GM23248 (cell line): ENCODE data around the gene GALNT12. TPM values are rescaled to one million over a fixed set of nuclear protein-coding genes. Genes with fewer than 3 reads are reported as not detected.

Experiments
- DNase-seq: peaks from one replicate; pipeline ENCODE4 v3.0.0-alpha.2; 2015
- H2AFZ ChIP-seq: fragments of 200-600 bp; sonication (generic); 2 replicates; pipeline ENCODE4 v1.6.1; 2016; ENCODE audit warnings: antibody characterized with exemption
- H3F3A ChIP-seq: fragments of 200-600 bp; sonication (generic); 2 replicates; pipeline ENCODE4 v1.6.1; 2016; ENCODE audit warnings: mild to moderate bottlenecking, antibody characterized with exemption, mixed run types; ENCODE audit not compliant: insufficient read depth
- H3K27ac ChIP-seq: fragments of 200-600 bp; sonication (generic); 2 replicates; pipeline ENCODE4 v1.5.1; 2016; ENCODE audit warnings: mild to moderate bottlenecking
- H3K27me3 ChIP-seq: fragments of 200-600 bp; sonication (generic); replicated peaks from 2 replicates; pipeline ENCODE4 v1.6.1; 2016; ENCODE audit warnings: mild to moderate bottlenecking; ENCODE audit not compliant: insufficient read depth
- H3K36me3 ChIP-seq: fragments of 200-600 bp; sonication (generic); 2 replicates; pipeline ENCODE4 v1.6.1; 2016; ENCODE audit warnings: low read depth, mild to moderate bottlenecking
- H3K4me1 ChIP-seq: fragments of 200-600 bp; sonication (generic); 2 replicates; pipeline ENCODE4 v1.6.1; 2016; ENCODE audit warnings: mild to moderate bottlenecking; ENCODE audit not compliant: insufficient read depth
- H3K4me2 ChIP-seq: fragments of 200-600 bp; sonication (generic); one replicate; pipeline ENCODE4 v1.6.1; 2016; ENCODE audit warnings: mild to moderate bottlenecking; ENCODE audit not compliant: unreplicated experiment
- H3K4me3 ChIP-seq: fragments of 200-600 bp; sonication (generic); 2 replicates; pipeline ENCODE4 v1.5.1; 2016; ENCODE audit warnings: mild to moderate bottlenecking
- H3K79me2 ChIP-seq: fragments of 200-600 bp; sonication (generic); 2 replicates; pipeline ENCODE4 v1.6.1; 2016; ENCODE audit warnings: mild to moderate bottlenecking; ENCODE audit not compliant: insufficient read depth
- H3K9ac ChIP-seq: fragments of 200-600 bp; sonication (generic); 2 replicates; pipeline ENCODE4 v1.6.1; 2016; ENCODE audit warnings: mild to moderate bottlenecking
- H3K9me2 ChIP-seq: fragments of 200-600 bp; sonication (generic); 2 replicates; pipeline ENCODE4 v1.6.1; 2016; ENCODE audit warnings: mixed run types, mild to moderate bottlenecking, moderate library complexity; ENCODE audit not compliant: insufficient read depth
- H3K9me3 ChIP-seq: fragments of 200-600 bp; sonication (generic); one replicate; pipeline ENCODE4 v1.6.1; 2017; ENCODE audit warnings: low read depth
- H4K20me1 ChIP-seq: fragments of 200-600 bp; sonication (generic); 2 replicates; pipeline ENCODE4 v1.6.0; 2016; ENCODE audit not compliant: insufficient read depth
- EZH2 ChIP-seq: fragments of 200-600 bp; sonication (generic); IDR thresholded peaks from 2 replicates; pipeline ENCODE4 v1.6.1; 2018; ENCODE audit warnings: antibody characterized with exemption, mild to moderate bottlenecking; ENCODE audit not compliant: insufficient read depth, poor library complexity, severe bottlenecking
- EZH2phosphoT487 ChIP-seq: fragments of 200-600 bp; sonication (generic); IDR thresholded peaks from 2 replicates; pipeline ENCODE4 v1.6.1; 2018; ENCODE audit warnings: antibody characterized with exemption, moderate library complexity, mild to moderate bottlenecking, low read depth; ENCODE audit not compliant: insufficient read depth
- WGBS, 2 experiments: methylation state at CpG; one replicate each; pipeline ENCODE4 v1.1.6; 2015 to 2017; ENCODE audit warnings: low lambda C conversion rate in 2 of 2, low coverage in 1 of 2; ENCODE audit errors: missing lambda C conversion rate in 2 of 2; 5-methylcytosine and 5-hydroxymethylcytosine counted together
- in situ Hi-C: fragments of 300-500 bp; cut with MboI; formaldehyde crosslinking; loops from 2 replicates; pipeline ENCODE4 v1.15.0; 2020
- polyA plus RNA-seq: library from polyadenylated mRNA; unstranded; fragments of >200 nt; fragmentation: Nextera tagmentation; extraction: Ambion mirVana; gene quantifications from 2 replicates; pipeline ENCODE4 v1.2.1, GENCODE V29; 2016
- total RNA-seq: library from RNA; depleted of rRNA; stranded (reverse); fragments of >200 nt; shearing (Covaris generic); gene quantifications from 2 replicates; pipeline ENCODE4 v1.2.3, GENCODE V29; 2014

The GALNT12 gene
- total and polyA plus RNA-seq, 2 experiments from 2014 or later = 0.74 to 10.1 TPM

DNA sequence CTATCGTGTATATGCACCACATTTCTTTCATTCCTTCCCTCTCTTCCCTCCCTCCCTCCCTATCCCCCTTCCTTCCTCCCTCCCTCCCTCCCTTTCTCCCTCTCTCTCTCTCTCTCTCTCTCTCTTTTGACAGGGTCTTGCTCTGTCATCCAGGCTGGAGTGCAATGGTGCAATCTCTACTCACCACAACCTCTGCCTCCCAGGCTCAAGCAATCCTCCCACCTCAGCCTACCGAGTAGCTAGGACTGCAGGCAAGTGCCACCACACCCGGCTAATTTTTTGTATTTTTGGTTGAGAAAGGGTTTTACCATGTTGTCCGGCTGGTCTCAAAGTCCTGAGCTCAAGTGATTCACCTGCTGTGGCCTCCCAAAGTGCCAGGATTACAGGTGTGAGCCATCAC is 10.0 kb upstream of the GALNT12 start:
- Histone ChIP-seq H3K4me2 (no peak overlapping the region), H3K79me2 (peaks cover 27% of the 10 kb centered on the region), H3F3A (0 out of 2 replicates have a peak, but pooled peaks cover 9% of the 10 kb centered on the region), H3K4me3 (no peak overlapping the region), H3K27ac (no peak overlapping the region), H3K27me3 (no peaks in the 10 kb centered on the region), H3K9me2 (no peaks in the 10 kb centered on the region), H3K36me3 (no peaks in the 10 kb centered on the region), H3K9me3 (peaks cover 3% of the 10 kb centered on the region), H3K9ac (no peak overlapping the region), H3K4me1 (peaks cover 15% of the 10 kb centered on the region), H4K20me1 (no peaks in the 10 kb centered on the region), H2AFZ (no peak overlapping the region)
- TF ChIP-seq EZH2phosphoT487 (no peak), EZH2 (no peak)
- in situ Hi-C loops = no loop called here
- 75 to 98% methylated on average over 3 to 4 of the region's 4 CpGs for WGBS, 2 experiments
- no peak for DNase-seq

DNA sequence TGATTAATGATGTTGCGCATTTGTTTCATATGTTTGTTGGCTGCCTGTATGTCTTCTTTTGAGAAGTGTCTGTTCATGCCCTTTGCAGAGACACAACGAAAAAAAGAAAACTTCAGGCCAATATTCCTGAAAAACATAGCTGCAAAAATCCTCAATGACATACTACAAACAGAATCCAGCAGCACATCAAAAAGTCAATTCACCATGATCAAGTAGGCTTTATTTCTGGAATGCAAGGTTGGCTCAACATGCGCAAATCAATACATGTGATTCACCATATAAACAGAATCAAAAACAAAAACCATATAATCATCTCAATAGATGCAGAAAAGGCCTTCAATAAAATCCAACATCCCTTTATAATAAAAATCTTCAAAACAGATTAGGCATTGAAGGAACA is 9.2 kb upstream of the GALNT12 start:
- H3K27ac ChIP-seq = no peak overlapping the region
- H3K27me3 ChIP-seq = no peaks in the 10 kb centered on the region
- peaks cover 19% of the 10 kb centered on the region for H3K79me2 ChIP-seq
- peaks cover 3% of the 10 kb centered on the region for H3K9me3 ChIP-seq
- H3K4me1 ChIP-seq = peaks cover 15% of the 10 kb centered on the region
- H4K20me1 ChIP-seq = no peaks in the 10 kb centered on the region
- no peak overlapping the region for H2AFZ ChIP-seq
- WGBS, 2 experiments = 90 to 96% methylated on average over 3 of the region's 3 CpGs
- TF ChIP-seq EZH2 (no peak), EZH2phosphoT487 (no peak)
- H3K4me3 ChIP-seq = no peak overlapping the region
- H3K4me2 ChIP-seq = no peak overlapping the region
- H3K36me3 ChIP-seq = no peaks in the 10 kb centered on the region
- no peaks in the 10 kb centered on the region for H3K9me2 ChIP-seq
- no peak overlapping the region for H3K9ac ChIP-seq
- H3F3A ChIP-seq = 0 out of 2 replicates have a peak, but pooled peaks cover 9% of the 10 kb centered on the region
- no peak for DNase-seq
- in situ Hi-C loops = no loop called here

DNA sequence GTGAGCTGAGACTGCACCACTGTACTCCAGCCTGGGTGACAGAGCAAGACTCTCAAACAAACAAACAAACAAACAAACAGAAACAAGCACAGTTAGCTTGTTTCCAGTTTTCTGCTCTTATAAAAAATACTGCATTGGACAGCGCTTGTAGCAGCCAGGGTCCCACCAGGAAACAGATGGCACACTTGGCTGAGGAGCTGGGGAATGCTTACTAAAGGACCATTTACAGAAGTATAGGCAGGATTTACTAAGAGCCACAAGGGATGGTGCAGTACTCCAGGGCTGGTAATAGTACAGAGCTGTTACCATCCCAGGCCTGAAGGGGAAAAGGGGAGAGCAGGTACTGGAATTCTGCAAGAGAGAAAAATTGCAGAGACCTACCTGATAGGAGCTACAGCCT is 5.9 kb upstream of the GALNT12 start:
- DNase-seq = no peak
- Histone ChIP-seq H3F3A (peaks cover 9% of the 10 kb centered on the region), H2AFZ (no peak overlapping the region), H3K79me2 (no peaks in the 10 kb centered on the region), H4K20me1 (no peaks in the 10 kb centered on the region), H3K9me3 (peaks cover 3% of the 10 kb centered on the region), H3K9me2 (no peaks in the 10 kb centered on the region), H3K9ac (no peak overlapping the region), H3K36me3 (no peaks in the 10 kb centered on the region), H3K4me2 (no peak overlapping the region), H3K4me1 (peaks cover 8% of the 10 kb centered on the region), H3K27me3 (no peaks in the 10 kb centered on the region), H3K4me3 (no peak overlapping the region), H3K27ac (no peak overlapping the region)
- no peak for TF ChIP-seq EZH2
- no peak for TF ChIP-seq EZH2phosphoT487
- WGBS, 2 experiments = 100% methylated on average over 1 of the region's 1 CpG
- in situ Hi-C loops = no loop called here

GRCh38 chr9:98801969-98802371 is 5.5 kb upstream of the GALNT12 start:
- Histone ChIP-seq H3K27ac (no peak overlapping the region), H3F3A (peaks cover 13% of the 10 kb centered on the region), H3K4me1 (peaks cover 12% of the 10 kb centered on the region), H3K4me2 (no peak overlapping the region), H3K79me2 (no peaks in the 10 kb centered on the region), H3K9me2 (no peaks in the 10 kb centered on the region), H3K4me3 (no peak overlapping the region), H4K20me1 (no peaks in the 10 kb centered on the region), H3K9me3 (peaks cover 3% of the 10 kb centered on the region), H2AFZ (no peak overlapping the region), H3K36me3 (no peaks in the 10 kb centered on the region), H3K27me3 (no peaks in the 10 kb centered on the region), H3K9ac (no peak overlapping the region)
- in situ Hi-C loops = no loop called here
- WGBS, 2 experiments = 80 to 95% methylated on average over 1 of the region's 1 CpG
- DNase-seq = peak; percentile 51
- TF ChIP-seq EZH2phosphoT487 (no peak), EZH2 (no peak)

GRCh38 chr9:98804083-98804482 is 3.4 kb upstream of the GALNT12 start:
- H3K4me3 ChIP-seq = no peak overlapping the region
- H2AFZ ChIP-seq = no peak overlapping the region
- no peaks in the 10 kb centered on the region for H4K20me1 ChIP-seq
- DNase-seq = peak; percentile 10
- H3K79me2 ChIP-seq = no peaks in the 10 kb centered on the region
- no peaks in the 10 kb centered on the region for H3K36me3 ChIP-seq
- 15 to 23% methylated on average over 2 of the region's 2 CpGs for WGBS, 2 experiments
- in situ Hi-C loops = no loop called here
- no peaks in the 10 kb centered on the region for H3K9me2 ChIP-seq
- no peak overlapping the region for H3K27ac ChIP-seq
- H3F3A ChIP-seq = peaks cover 15% of the 10 kb centered on the region
- peaks cover 15% of the 10 kb centered on the region for H3K4me1 ChIP-seq
- TF ChIP-seq EZH2 = no peak
- no peak for TF ChIP-seq EZH2phosphoT487
- no peak overlapping the region for H3K9ac ChIP-seq
- no peak overlapping the region for H3K4me2 ChIP-seq
- no peaks in the 10 kb centered on the region for H3K9me3 ChIP-seq
- H3K27me3 ChIP-seq = no peaks in the 10 kb centered on the region
